GM12878 (cell line): ENCODE measurements around the gene BIRC7. TPM values are rescaled to one million over a fixed set of nuclear protein-coding genes. Genes with fewer than 3 reads are reported as not detected.

Experiments used
- ATAC-seq: fragments of 200-7000 bp; cut with Tn5 transposase; 3 replicates; pipeline ENCODE4 v1.9.1; 2020; ENCODE audit warnings: mild to moderate bottlenecking, moderate library complexity
- BruUV-seq: library from RNA; stranded (reverse); fragments of 400-500 nt; replicated peaks from 2 replicates; lab custom pipeline; 2021; lab: Mats Ljungman, UMichigan
- CTCF ChIA-PET: fragments of 300-600 bp; sonication (Branson Sonifier 250); formaldehyde crosslinking; extraction: SDS; loops from one replicate; lab custom pipeline; 2021; ENCODE audit warnings: inconsistent platforms; lab: Yijun Ruan, JAX
- POLR2A ChIA-PET: fragments of 350-600 bp; formaldehyde crosslinking; extraction: SDS; loops from one replicate; lab custom pipeline; 2021; ENCODE audit warnings: inconsistent platforms; lab: Charles Lee
- RAD21 ChIA-PET: fragments of 300-600 bp; sonication (Branson Sonifier 250); formaldehyde crosslinking; loops from one replicate; lab custom pipeline; 2023; ENCODE audit warnings: antibody characterized with exemption; ENCODE audit not compliant: unreplicated experiment; lab: Charles Lee
- SMC1A ChIA-PET: fragments of 300-600 bp; sonication (Branson Sonifier 250); formaldehyde crosslinking; loops from one replicate; lab custom pipeline; 2023; ENCODE audit not compliant: unreplicated experiment, uncharacterized antibody; lab: Charles Lee
- DNase-seq: peaks from one replicate; pipeline ENCODE4 v3.0.0-alpha.2; 2011; ENCODE audit warnings: low read depth, low spot score
- FAIRE-seq: peaks from 3 replicates; lab custom pipeline; 2011; peaks lifted over from hg19 to GRCh38; lab: Jason Lieb, UNC
- H2AFZ ChIP-seq: 2 replicates; pipeline ENCODE4 v1.6.0; 2011; ENCODE audit warnings: low read depth, low read length, control low read depth; ENCODE audit not compliant: control insufficient read depth
- H3K27ac ChIP-seq: 2 replicates; pipeline ENCODE4 v1.5.1; 2011; ENCODE audit warnings: control low read depth; ENCODE audit not compliant: control insufficient read depth, insufficient read depth
- H3K27me3 ChIP-seq, 2 experiments: replicated peaks in 1 of 2; 2 replicates each; pipeline versions ENCODE4 v1.6.0 to v1.6.1; 2011; ENCODE audit warnings: low read length in 1 of 2; ENCODE audit not compliant: control insufficient read depth in 2 of 2, insufficient read depth in 2 of 2
- H3K36me3 ChIP-seq, 2 experiments: 2 replicates each; pipeline ENCODE4 v1.5.1; 2011; ENCODE audit warnings: low read length in 1 of 2; ENCODE audit not compliant: control insufficient read depth in 2 of 2, insufficient read depth in 2 of 2
- H3K4me1 ChIP-seq: 2 replicates; pipeline ENCODE4 v1.6.1; 2011; ENCODE audit warnings: mild to moderate bottlenecking, low read length, moderate library complexity, mixed read lengths; ENCODE audit not compliant: control insufficient read depth, insufficient read depth
- H3K4me2 ChIP-seq: 2 replicates; pipeline ENCODE4 v1.6.0; 2011; ENCODE audit warnings: control low read depth; ENCODE audit not compliant: control insufficient read depth, insufficient read depth
- H3K4me3 ChIP-seq: fragments of 200-600 bp; sonication (generic); 2 replicates; pipeline ENCODE4 v1.5.1; 2016
- H3K79me2 ChIP-seq: 2 replicates; pipeline ENCODE4 v1.6.0; 2011; ENCODE audit warnings: low read length; ENCODE audit not compliant: control insufficient read depth, insufficient read depth
- H3K9ac ChIP-seq: 2 replicates; pipeline ENCODE4 v1.8.0; 2011; ENCODE audit warnings: low read length, control low read depth, mixed read lengths; ENCODE audit not compliant: control insufficient read depth, insufficient read depth
- H3K9me3 ChIP-seq: replicated peaks from 3 replicates; pipeline ENCODE4 v1.5.1; 2011; ENCODE audit warnings: mild to moderate bottlenecking, low read length; ENCODE audit not compliant: control insufficient read depth, insufficient read depth
- H4K20me1 ChIP-seq: 2 replicates; pipeline ENCODE4 v1.6.0; 2011; ENCODE audit not compliant: control insufficient read depth, insufficient read depth
- ASH2L ChIP-seq: fragments of 300-600, 200-600 bp; sonication (generic); IDR thresholded peaks from 2 replicates; pipeline ENCODE4 v1.6.1; 2017; ENCODE audit warnings: low read depth, mild to moderate bottlenecking, borderline replicate concordance
- BHLHE40 ChIP-seq, 2 experiments: fragments of 450-650 bp in 1 of 2; IDR thresholded peaks; 2 replicates each; pipeline ENCODE4 v1.6.1; 2011 to 2017; ENCODE audit warnings: low read depth in 2 of 2, borderline replicate concordance in 1 of 2, improper control_type of control experiment in 1 of 2, low read length in 1 of 2, mild to moderate bottlenecking in 1 of 2
- NFYA ChIP-seq: IDR thresholded peaks from 2 replicates; pipeline ENCODE4 v1.6.1; 2011; ENCODE audit warnings: low read depth, mild to moderate bottlenecking, low read length, improper control_type of control experiment, borderline replicate concordance
- RAD21 ChIP-seq: IDR thresholded peaks from 2 replicates; pipeline ENCODE4 v1.6.1; 2011; ENCODE audit warnings: mild to moderate bottlenecking, low read depth, low read length, moderate library complexity; ENCODE audit not compliant: insufficient read depth
- WGBS: methylation state at CpG from one replicate; pipeline ENCODE4 v1.1.6; 2016; ENCODE audit warnings: low lambda C conversion rate; ENCODE audit not compliant: insufficient replicate concordance, insufficient coverage; ENCODE audit errors: missing lambda C conversion rate; 5-methylcytosine and 5-hydroxymethylcytosine counted together
- in situ Hi-C: fragments of 300-500 bp; cut with MboI; formaldehyde crosslinking; loops from 9 replicates; pipeline ENCODE4 v1.14.3; 2018; ENCODE audit warnings: mixed read lengths
- intact Hi-C: fragments of 100-400 bp; cut with micrococcal nuclease; formaldehyde crosslinking; loops from one replicate; pipeline ENCODE4 v1.14.2; 2022; ENCODE audit not compliant: unreplicated experiment
- polyA plus RNA-seq, 11 experiments: library from polyadenylated mRNA; depleted of rRNA in 4 of 11; unstranded in 6 of 11; stranded (reverse) in 5 of 11; fragments of >200 nt; fragmentation: Nextera tagmentation in 4 of 11; fragmentation: Illumina TruSeq in 1 of 11; extraction: Ambion mirVana in 4 of 11; extraction: Trizol in 1 of 11; gene quantifications; 1 replicate in 1 of 11; 2 replicates in 10 of 11; pipeline versions ENCODE4 v1.2.1 to v1.2.3, GENCODE V29; 2011 to 2016; ENCODE audit warnings: inconsistent platforms in 2 of 11, missing spikeins in 2 of 11, low read depth in 1 of 11
- total RNA-seq, 4 experiments: library from RNA; depleted of rRNA in 3 of 4; stranded (reverse); fragments of >200 nt in 3 of 4; fragmentation: Illumina TruSeq in 1 of 4; extraction: Trizol in 1 of 4; gene quantifications; 2 replicates each; pipeline versions ENCODE4 v1.2.1 to v1.2.3, GENCODE V29; 2013 to 2021
- TF ChIP-seq, protein P1 (sequence below): fragments of 450-650 bp; IDR thresholded peaks from 2 replicates; pipeline ENCODE4 v1.6.1; 2016; ENCODE audit warnings: mild to moderate bottlenecking
- TF ChIP-seq, protein P2 (sequence below): IDR thresholded peaks from 2 replicates; pipeline ENCODE4 v1.6.1; 2011; ENCODE audit warnings: low read depth, low read length, improper control_type of control experiment, borderline replicate concordance
- TF ChIP-seq, protein P3 (sequence below): IDR thresholded peaks from 2 replicates; pipeline ENCODE4 v1.6.1; 2011; ENCODE audit warnings: borderline replicate concordance, low read depth, mild to moderate bottlenecking, moderate library complexity, mixed read lengths, low read length; ENCODE audit not compliant: insufficient read depth; ENCODE audit errors: extremely low read length
- TF ChIP-seq, protein P4 (sequence below), 3 experiments: IDR thresholded peaks in 2 of 3; conservative IDR thresholded peaks in 1 of 3; 2 replicates each; pipeline ENCODE4 v1.5.1; 2011; ENCODE audit warnings: low read depth in 3 of 3, low read length in 3 of 3, mild to moderate bottlenecking in 3 of 3, control low read depth in 2 of 3, moderate library complexity in 2 of 3, inconsistent platforms in 1 of 3, mixed read lengths in 1 of 3; ENCODE audit not compliant: control insufficient read depth in 2 of 3, insufficient read depth in 1 of 3; ENCODE audit errors: extremely low read depth in 1 of 3

Gene BIRC7
- total and polyA plus RNA-seq, 10 of the 15 experiments (the other 5 are each of a cell fraction or from before 2014, with no cell fraction given) = 0.31 TPM; not detected in 9

DNA sequence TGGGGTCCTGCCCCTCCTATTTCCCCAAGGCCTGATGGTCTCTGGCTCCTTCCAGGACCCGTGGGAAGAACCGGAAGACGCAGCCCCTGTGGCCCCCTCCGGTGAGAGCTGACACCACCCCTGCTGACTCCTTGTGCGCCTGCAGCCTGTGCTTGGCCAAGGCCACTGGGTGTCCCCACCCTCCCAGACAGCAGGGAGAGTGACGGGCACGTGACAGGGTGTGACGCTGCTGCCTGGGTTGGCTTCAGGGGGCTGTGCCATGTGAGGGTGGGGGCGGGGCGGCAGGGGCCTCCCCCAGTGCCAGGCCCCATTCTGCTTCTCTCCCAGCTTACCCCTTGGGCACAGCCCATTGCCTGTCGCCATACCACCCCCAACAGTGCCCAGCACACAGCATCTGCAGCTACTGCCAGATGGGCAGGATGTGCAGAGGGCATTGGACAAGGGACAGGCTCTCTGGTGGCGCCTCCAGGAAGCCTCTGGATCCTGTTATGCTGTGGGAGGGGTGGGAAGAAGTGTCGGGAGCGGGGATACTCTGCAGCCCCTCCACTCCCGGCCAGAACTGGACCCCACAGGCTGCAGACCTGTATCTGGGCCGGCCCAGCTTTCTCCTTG lies 2.9 kb downstream of the BIRC7 start:
- 17% methylated on average over 16 of the region's 16 CpGs for WGBS
- POLR2A ChIA-PET = no interaction called here

More for the DNA sequence above, 2.9 kb downstream of the BIRC7 start:
- H3K9ac ChIP-seq = no peak overlapping the region
- TF ChIP-seq, protein P1, sequence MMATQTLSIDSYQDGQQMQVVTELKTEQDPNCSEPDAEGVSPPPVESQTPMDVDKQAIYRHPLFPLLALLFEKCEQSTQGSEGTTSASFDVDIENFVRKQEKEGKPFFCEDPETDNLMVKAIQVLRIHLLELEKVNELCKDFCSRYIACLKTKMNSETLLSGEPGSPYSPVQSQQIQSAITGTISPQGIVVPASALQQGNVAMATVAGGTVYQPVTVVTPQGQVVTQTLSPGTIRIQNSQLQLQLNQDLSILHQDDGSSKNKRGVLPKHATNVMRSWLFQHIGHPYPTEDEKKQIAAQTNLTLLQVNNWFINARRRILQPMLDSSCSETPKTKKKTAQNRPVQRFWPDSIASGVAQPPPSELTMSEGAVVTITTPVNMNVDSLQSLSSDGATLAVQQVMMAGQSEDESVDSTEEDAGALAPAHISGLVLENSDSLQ = peak; percentile 32; the same call in 1 of the 2 replicates
- TF ChIP-seq, protein P2, sequence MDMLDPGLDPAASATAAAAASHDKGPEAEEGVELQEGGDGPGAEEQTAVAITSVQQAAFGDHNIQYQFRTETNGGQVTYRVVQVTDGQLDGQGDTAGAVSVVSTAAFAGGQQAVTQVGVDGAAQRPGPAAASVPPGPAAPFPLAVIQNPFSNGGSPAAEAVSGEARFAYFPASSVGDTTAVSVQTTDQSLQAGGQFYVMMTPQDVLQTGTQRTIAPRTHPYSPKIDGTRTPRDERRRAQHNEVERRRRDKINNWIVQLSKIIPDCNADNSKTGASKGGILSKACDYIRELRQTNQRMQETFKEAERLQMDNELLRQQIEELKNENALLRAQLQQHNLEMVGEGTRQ = peak; percentile 25
- TF ChIP-seq BHLHE40 (IDR thresholded peaks at IDR 0.05; ENCODE audit: borderline replicate concordance in 1 of 2, low read depth in 2 of 2, low read length in 1 of 2) (peak; percentile 62 to 88; a peak in 3 of 4 replicates), RAD21 (0 out of 2 replicates have a peak, but pooled peaks have one; percentile 34), ASH2L (no peak), NFYA (no peak)
- TF ChIP-seq, protein P3, sequence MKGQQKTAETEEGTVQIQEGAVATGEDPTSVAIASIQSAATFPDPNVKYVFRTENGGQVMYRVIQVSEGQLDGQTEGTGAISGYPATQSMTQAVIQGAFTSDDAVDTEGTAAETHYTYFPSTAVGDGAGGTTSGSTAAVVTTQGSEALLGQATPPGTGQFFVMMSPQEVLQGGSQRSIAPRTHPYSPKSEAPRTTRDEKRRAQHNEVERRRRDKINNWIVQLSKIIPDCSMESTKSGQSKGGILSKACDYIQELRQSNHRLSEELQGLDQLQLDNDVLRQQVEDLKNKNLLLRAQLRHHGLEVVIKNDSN = peak; percentile 83
- TF ChIP-seq, protein P4, sequence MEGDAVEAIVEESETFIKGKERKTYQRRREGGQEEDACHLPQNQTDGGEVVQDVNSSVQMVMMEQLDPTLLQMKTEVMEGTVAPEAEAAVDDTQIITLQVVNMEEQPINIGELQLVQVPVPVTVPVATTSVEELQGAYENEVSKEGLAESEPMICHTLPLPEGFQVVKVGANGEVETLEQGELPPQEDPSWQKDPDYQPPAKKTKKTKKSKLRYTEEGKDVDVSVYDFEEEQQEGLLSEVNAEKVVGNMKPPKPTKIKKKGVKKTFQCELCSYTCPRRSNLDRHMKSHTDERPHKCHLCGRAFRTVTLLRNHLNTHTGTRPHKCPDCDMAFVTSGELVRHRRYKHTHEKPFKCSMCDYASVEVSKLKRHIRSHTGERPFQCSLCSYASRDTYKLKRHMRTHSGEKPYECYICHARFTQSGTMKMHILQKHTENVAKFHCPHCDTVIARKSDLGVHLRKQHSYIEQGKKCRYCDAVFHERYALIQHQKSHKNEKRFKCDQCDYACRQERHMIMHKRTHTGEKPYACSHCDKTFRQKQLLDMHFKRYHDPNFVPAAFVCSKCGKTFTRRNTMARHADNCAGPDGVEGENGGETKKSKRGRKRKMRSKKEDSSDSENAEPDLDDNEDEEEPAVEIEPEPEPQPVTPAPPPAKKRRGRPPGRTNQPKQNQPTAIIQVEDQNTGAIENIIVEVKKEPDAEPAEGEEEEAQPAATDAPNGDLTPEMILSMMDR (IDR thresholded peaks at IDR 0.05 in 2 of 3, conservative IDR thresholded peaks at IDR 0.05 in 1 of 3; ENCODE audit: control insufficient read depth in 2 of 3, extremely low read depth in 1 of 3, insufficient read depth in 1 of 3, low read depth in 3 of 3, low read length in 3 of 3) = peak in 2 of 3 experiments; percentile 15 to 25; a peak in 2 of 6 replicates
- TF ChIP-seq, all 136 proteins: peak for 6
- Histone ChIP-seq H4K20me1 (no peaks in the 10 kb centered on the region), H3K9me3 (no peaks in the 10 kb centered on the region), H2AFZ (no peak overlapping the region), H3K79me2 (no peaks in the 10 kb centered on the region), H3K4me2 (no peak overlapping the region), H3K4me3 (no peak overlapping the region), H3K27ac (no peak overlapping the region), H3K4me1 (no peaks in the 10 kb centered on the region), H3K27me3 (peaks cover 0 to 5% of the 10 kb centered on the region in 2 experiments; a peak in 2 of 4 replicates), H3K36me3 (no peaks in the 10 kb centered on the region)
- SMC1A ChIA-PET = no interaction called here
- BruUV-seq = no TSS peak
- FAIRE-seq = no peak
- peak; percentile 84 for ATAC-seq
- CTCF ChIA-PET = interaction anchor here (2.1 kb wide), 1 partner anchor 15 kb away, joined by 7 read pairs; no protein-coding TSS in a partner anchor
- RAD21 ChIA-PET = no interaction called here
- intact Hi-C loops (no loop called here), in situ Hi-C loops (no loop called here)
- DNase-seq = no peak
